ENCODE results near the gene ANKH.

DNA sequence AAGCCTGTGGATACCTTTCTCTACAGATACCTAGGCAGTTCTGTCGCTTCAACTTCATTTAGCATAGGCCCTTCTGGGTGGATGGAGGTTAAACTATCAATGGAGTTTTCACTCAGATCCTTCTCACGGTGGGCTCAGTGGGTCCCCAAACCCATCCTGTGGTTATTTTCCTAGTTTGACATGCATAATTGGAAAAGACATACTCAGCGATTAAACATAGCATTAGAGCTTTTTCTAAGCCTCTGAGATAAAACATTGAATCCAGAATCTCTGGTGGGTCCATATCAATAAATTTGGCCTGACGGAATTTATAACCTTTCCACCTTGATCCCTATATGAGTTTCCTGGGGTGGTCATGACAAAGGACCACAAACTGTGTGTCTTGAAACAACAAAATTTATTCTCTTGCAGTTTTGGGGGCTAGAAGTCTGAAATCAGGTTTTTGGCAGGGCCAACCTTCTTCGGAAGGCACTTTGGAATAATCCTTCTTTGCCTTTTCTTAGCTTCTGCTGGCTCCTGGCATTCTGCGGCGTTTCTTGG is 208.8 kb downstream of the ANKH start:
- TF ChIP-seq EZH2 (IDR thresholded peaks at IDR 0.05; ENCODE audit: low read depth): no peak
- TF ChIP-seq, protein P1, sequence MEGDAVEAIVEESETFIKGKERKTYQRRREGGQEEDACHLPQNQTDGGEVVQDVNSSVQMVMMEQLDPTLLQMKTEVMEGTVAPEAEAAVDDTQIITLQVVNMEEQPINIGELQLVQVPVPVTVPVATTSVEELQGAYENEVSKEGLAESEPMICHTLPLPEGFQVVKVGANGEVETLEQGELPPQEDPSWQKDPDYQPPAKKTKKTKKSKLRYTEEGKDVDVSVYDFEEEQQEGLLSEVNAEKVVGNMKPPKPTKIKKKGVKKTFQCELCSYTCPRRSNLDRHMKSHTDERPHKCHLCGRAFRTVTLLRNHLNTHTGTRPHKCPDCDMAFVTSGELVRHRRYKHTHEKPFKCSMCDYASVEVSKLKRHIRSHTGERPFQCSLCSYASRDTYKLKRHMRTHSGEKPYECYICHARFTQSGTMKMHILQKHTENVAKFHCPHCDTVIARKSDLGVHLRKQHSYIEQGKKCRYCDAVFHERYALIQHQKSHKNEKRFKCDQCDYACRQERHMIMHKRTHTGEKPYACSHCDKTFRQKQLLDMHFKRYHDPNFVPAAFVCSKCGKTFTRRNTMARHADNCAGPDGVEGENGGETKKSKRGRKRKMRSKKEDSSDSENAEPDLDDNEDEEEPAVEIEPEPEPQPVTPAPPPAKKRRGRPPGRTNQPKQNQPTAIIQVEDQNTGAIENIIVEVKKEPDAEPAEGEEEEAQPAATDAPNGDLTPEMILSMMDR (conservative IDR thresholded peaks at IDR 0.05): no peak
